SK-MEL-5 (cell line): Measurements from ENCODE around the gene ZBTB32. TPM values are rescaled to one million over a fixed set of nuclear protein-coding genes. Genes with fewer than 3 reads are reported as not detected.
A peak's percentile ranks its signal among the peaks of the same experiment; 100 is the strongest.
"Not testable (repeated sequence)": the region's sequence is repeated elsewhere in the genome, so short reads cannot be mapped to it uniquely, and the experiment has no call there.

Experiments
- DNase-seq: peaks from one replicate; pipeline ENCODE4 v3.0.0-alpha.2; 2016; ENCODE audit warnings: low read depth, low spot score
- in situ Hi-C: cut with HindIII; loops from 2 replicates; pipeline ENCODE4 v1.10.0; 2016; ENCODE audit warnings: low sequenced_read_pairs, high pct_unique_total_duplicates, low pct_unique_long_range_greater_than_20kb
- total RNA-seq: library from RNA; depleted of rRNA; stranded (reverse); fragments of >200 nt; shearing (Covaris generic); gene quantifications from 2 replicates; pipeline ENCODE4 v1.2.3, GENCODE V29; 2014

Gene ZBTB32
- total RNA-seq, 1 experiment from 2014 or later, result not detected

DNA sequence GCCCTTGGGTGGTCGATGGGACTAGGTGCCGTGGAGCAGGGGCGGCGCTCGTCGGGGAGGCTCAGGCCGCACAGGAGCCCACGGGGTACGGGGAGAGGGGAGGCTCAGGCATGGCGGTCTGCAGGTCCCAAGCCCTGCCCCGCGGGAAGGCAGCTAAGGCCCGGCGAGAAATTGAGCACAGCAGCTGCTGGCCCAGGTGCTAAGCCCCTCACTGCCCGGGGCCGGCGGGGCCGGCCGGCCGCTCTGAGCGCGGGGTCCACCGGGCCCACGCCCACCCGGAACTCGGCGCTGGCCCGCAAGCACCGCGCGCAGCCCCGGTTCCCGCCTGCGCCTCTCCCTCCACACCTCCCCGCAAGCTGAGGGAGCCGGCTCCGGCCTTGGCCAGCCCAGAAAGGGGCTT, 13.3 kb upstream of the ZBTB32 start:
- in situ Hi-C loops, result not testable (repeated sequence)

GRCh38 chr19:35692010-35692409, 12.3 kb upstream of the ZBTB32 start:
- in situ Hi-C loops, result no loop called here
- DNase-seq, result no peak

More for the DNA sequence above, 13.3 kb upstream of the ZBTB32 start:
- DNase-seq, result not testable (repeated sequence)

GRCh38 chr19:35693422-35693821, 10.9 kb upstream of the ZBTB32 start:
- in situ Hi-C loops, result no loop called here
- DNase-seq, result no peak

- peak; percentile 91 for DNase-seq
- in situ Hi-C loops, result no loop called here
These were observed 10.3 kb upstream of the ZBTB32 start for GRCh38 chr19:35693835-35694599.

DNA sequence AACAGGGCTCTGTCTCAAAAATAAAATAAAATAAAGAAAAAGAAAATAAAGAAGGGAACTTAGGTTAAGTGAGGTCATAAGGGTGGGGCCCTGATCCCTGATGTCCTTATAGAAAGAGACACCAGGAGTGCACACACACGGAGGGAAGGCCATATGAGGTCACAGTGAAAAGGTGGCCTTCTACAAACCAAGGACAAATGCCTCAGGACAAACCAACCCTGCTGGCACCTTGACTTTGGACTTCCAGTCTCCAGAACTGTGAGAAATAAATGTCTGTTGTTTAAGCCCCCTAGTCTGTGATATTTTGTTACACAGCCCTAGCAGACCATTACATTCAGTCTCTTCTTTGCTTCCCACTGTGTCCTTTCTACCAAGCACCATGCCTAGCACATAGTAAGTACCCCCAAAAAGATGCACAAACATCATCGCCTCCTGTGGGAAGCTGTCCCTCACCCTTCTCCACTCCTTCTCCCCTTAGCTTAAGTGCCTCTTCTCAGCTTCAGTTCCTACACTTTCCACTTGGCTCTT, 8.4 kb upstream of the ZBTB32 start:
- no peak for DNase-seq
- in situ Hi-C loops, result no loop called here

- in situ Hi-C loops, result no loop called here
- no peak for DNase-seq
These were observed 7.5 kb upstream of the ZBTB32 start for GRCh38 chr19:35696835-35697234.

DNA sequence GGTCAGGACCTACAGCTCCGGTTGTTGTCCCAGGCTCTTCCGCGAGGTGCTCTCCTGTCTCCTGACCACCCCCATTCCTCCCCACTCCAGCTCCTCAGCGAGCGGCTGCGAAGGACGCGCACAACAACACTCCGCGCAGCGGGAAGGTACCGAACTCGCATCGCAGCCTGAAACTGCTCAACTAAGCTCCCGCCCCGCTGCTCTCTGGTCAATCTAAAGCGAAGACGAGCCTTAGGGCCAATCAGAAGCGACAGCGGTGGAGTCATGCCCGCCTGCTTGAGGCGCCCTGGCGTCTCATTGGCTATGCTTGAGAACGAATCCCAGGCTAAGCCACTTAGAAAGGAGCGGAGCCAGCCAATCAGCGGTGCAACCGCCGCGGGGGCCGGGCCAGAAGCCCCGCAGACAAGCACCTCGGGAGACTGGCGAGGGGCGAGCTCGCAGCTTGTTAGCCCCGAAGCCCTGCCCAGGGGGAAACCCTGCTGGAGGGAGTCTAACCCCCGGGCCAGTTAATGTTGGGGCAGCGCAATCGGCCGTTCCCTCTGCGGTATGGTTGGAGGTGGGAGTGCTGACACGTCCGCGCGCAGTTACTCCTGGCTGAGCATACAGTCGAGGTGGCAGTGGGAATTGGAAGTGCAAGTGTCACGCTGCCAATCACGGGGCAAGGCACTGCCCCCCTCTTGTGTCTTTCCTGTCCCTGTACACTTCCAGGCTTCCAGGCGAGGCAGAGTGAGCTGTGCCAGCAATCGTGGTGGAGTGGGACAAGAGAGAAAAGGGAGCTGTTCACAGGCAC, 1.9 kb upstream of the ZBTB32 start:
- in situ Hi-C loops, result no loop called here
- peak; percentile 98 for DNase-seq

GRCh38 chr19:35703343-35703742, 1.0 kb upstream of the ZBTB32 start:
- in situ Hi-C loops, result no loop called here
- no peak for DNase-seq

- in situ Hi-C loops, result no loop called here
These were observed 4.0 kb downstream of the ZBTB32 start for GRCh38 chr19:35708391-35708790.

DNA sequence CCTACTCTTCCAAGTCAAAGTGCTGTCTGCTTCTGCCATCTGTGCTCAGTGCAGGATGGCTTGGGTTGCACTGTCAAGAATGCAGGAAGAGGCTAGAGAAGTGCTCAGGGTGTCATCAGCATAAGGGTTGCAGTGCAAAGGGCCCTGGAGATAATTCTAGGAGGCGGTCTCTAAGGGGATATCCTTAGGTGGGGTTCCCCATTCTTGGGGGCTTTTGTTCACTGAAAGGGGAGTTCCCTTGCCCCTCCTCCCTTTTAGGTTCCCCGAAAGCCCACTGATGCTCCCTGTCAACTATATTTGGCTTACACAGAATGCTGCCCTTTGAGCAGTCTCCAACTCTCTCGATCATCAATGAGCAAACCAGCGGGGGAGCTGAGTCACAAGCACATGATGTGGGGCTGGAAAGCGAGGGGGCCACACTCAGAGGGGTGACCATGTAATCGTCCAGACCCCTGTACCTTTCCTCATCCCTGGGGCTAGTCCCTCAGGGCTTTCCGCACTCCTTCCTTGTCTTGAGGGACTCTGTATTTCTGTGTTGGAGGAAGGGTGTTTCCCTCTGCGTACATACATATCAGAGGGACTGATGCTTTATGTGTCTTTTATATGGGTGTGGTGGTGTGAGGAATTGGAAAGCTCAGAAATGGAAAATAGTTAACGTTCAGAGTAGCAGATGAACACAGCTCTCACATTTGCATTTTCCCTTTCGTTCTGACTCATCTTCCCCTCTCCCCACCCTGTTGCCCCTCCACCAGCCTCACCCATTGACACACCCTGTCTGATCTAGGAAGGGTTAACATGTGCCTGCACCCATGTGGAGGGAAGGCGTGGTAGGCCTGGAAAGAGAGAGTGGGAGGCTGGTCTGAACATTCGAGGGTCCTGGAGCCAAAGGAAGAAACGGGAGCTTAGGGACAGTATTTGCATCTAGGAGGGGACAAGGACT, 6.7 kb downstream of the ZBTB32 start:
- DNase-seq, result no peak
- in situ Hi-C loops, result no loop called here

More at GRCh38 chr19:35708391-35708790, 4.0 kb downstream of the ZBTB32 start:
- DNase-seq, result no peak

DNA sequence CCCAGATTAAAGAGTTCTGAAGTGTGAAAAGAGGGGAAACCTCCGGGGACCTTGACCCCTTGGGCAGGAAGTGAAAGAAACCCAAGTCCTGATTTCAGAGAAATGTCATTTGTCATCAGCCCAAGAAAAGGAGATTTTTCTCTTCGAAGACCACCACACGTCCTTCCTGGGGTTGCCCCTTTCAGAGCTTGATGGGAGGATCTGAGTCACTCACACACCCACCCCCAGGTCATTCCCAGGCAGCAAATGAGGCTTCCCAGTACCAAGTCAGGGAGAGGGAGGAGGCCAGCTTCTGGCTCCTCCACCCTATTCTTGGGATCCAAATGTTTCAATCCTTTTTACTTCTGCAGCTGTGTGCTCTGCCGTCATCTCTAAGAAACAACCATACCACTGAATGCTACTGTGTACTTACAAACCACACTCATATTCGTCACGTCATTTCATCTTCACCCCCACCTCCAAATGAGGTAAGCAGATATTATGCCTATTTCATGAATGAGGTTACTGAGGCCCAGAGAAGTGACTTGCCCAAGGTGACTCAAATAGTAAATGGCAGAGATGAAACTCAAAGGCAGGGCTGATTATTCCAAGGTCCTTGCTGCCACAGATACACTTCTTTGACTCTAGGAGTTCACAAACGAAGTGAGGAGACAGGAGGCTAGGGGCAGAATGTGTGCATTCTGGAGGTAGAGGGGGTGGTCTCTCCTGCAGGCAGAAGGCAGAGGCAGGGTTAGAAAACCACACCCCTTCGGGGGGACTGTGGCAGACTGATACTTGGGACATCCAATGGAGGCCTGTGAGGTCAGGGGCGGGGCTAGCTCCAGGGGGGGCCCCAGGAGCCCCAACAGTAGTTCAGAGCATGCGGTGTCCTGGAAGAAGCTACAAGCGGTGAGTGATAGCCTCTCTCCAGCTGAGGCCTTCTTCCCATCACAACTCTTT, 8.5 kb downstream of the ZBTB32 start:
- no peak for DNase-seq
- in situ Hi-C loops, result no loop called here

- in situ Hi-C loops, result no loop called here
- DNase-seq, result no peak
These were observed 9.1 kb downstream of the ZBTB32 start for GRCh38 chr19:35713506-35713850.

DNA sequence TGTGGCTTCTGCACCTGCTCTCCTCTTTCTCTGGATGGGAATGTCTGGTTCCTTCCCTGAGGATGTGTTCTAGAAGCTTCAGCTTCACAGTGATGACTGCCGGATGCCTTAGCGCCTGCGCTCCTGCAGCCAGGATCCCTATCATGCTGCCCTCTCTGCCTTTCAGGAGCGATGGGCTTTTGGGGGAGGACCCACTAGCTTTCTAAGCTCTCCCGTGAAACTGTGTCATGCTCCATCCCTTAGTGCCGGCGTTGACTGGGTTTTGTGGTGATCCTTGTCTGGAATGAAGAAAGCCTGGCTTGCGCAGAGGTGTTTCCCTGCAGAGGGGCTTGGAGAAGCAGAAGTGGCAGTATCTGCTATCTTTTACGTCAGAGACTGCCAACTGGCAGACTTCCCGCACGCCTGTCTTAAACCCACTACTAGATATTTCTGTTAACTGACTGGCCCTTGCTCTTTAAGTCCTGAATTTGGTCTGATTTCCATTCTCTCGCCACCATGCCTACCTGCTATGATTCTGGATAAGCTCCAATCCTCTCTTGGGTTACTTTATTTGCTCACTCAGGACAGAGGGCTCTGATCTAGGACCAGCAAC, 9.6 kb downstream of the ZBTB32 start:
- in situ Hi-C loops, result no loop called here
- no peak for DNase-seq

GRCh38 chr19:35714601-35715354, 10.4 kb downstream of the ZBTB32 start:
- no peak for DNase-seq
- in situ Hi-C loops, result no loop called here

DNA sequence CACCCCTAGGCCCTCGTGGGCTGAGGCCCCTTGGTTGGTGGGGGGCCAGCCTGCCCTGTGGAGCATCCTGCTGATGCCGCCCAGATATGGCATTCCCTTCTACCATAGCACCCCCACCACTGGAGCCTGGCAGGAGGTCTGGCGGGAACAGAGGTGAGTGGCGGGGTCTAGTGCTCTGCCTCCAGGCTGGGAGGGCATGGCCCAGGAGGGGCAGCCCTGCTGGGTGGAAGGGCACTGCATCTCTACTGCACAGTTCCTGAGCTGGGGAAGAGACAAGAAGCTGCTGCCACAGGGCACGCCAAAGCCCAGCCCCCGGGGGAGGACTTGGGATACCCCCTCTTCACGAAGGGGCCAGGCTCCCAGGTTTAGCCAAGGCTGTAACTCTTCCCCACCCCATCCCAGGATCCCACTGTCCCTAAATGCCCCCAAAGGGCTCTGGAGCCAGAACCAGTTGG, 11.0 kb downstream of the ZBTB32 start:
- no peak for DNase-seq
- in situ Hi-C loops, result no loop called here
